ENCODE measurements around the gene SUFU.

DNA sequence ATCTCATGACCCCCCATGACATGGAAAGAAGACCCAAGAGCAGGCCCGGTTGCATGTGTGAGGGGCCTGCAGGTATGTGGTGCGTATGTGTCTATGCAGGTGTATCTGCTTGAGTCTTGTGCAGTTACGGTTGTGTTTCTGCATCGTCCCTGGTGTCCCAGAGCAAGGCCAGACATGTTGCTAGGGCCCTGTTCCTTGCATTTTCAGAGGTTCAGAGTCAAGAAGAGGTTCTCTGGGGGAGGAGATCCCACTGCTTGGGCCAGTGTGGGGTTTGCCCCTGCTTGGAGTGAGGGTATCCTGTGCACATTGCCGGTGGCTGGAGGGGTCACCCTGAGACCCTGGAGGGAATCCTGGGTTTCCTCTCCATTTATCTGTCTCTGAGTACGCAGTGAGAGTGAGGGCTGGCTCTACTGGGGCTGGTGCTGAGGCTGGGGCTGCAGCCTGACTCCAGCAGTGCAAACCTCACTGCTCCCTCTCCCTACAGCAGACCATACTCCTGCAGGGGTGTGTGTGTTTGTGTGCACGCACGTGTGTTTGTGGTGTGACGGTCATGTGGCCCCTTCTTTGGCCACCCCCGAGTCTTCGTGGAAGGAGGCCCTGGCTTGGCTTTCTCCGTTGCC, 144.6 kb downstream of the SUFU start:
- TF ChIP-seq EP300 (IDR thresholded peaks at IDR 0.05): no peak
- TF ChIP-seq, protein P1, sequence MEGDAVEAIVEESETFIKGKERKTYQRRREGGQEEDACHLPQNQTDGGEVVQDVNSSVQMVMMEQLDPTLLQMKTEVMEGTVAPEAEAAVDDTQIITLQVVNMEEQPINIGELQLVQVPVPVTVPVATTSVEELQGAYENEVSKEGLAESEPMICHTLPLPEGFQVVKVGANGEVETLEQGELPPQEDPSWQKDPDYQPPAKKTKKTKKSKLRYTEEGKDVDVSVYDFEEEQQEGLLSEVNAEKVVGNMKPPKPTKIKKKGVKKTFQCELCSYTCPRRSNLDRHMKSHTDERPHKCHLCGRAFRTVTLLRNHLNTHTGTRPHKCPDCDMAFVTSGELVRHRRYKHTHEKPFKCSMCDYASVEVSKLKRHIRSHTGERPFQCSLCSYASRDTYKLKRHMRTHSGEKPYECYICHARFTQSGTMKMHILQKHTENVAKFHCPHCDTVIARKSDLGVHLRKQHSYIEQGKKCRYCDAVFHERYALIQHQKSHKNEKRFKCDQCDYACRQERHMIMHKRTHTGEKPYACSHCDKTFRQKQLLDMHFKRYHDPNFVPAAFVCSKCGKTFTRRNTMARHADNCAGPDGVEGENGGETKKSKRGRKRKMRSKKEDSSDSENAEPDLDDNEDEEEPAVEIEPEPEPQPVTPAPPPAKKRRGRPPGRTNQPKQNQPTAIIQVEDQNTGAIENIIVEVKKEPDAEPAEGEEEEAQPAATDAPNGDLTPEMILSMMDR (IDR thresholded peaks at IDR 0.05): no peak
- no peak for TF ChIP-seq POLR2A (IDR thresholded peaks at IDR 0.05)
- no peak for TF ChIP-seq POLR2AphosphoS5 (IDR thresholded peaks at IDR 0.05)

Measured in gastroesophageal sphincter (tissue), 3 donors.